Right lobe of liver (tissue), 4 donors: ENCODE data around the gene BAX.

Experiments
- CTCF ChIP-seq, 4 donors: fragments of 200-600 bp in 3 of 4; fragments of 450-650 bp in 1 of 4; IDR thresholded peaks; one replicate each; pipeline versions ENCODE4 v1.5.1 to v1.8.0; 2016 to 2022; ENCODE audit warnings: antibody characterized with exemption in 4 of 4, mild to moderate bottlenecking in 2 of 4
- POLR2A ChIP-seq: fragments of 450-650 bp; IDR thresholded peaks from one replicate; pipeline ENCODE4 v1.6.1; 2017; ENCODE audit warnings: antibody characterized with exemption, mild to moderate bottlenecking
- donor health status: DM: no; HTN: no; CAD: no.
- donor health status: DM: no; HTN: no; CAD: no.
- donor health status: DM: no; HTN: yes; CAD: no.

DNA sequence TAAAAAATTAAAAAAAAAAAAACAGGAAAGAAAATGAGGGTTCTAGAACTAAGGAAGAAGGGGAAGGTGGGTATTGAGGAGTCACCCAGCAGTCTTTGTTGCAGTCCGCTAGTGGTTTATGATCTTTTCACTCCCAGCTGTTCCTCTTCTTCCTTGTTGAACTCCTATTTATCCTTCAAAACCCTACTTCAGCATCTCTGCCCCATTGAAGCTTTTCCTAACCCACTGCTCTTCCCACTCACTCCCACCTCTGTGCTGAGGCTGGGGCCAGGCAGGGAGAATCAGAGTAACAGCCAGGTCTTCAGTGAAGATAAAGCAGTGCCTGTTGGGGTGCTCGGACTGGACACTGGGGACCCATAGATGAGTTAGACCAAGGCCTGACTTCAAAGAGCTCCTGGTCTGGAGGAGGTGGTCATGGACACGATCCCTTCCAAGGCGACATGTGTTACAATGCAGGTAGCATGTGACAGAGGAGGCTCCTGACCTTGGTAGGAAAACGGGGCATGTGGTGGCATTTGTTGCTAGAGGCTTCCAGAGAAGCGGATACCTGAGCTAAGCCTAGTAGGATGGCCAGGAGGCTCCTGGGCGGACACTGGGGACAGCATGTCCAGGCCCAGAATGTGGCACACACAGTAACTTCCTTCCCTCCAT lies 50.4 kb downstream of the BAX start:
- TF ChIP-seq CTCF (IDR thresholded peaks at IDR 0.05) (no peak), POLR2A (no peak)
